Stimulated activated CD8-positive, alpha-beta memory T cell treated with anti-CD3 and anti-CD28 coated beads, Interleukin-12 subunit alpha, Interleukin-12 subunit beta, amount 100 ng/mL, for 1 hour (primary cell): ENCODE data around the gene GABRR3.

Experiments
- DNase-seq: peaks from one replicate; pipeline ENCODE4 v3.0.0-alpha.2; 2020; ENCODE audit warnings: low read depth

GABRR3 gene

DNA sequence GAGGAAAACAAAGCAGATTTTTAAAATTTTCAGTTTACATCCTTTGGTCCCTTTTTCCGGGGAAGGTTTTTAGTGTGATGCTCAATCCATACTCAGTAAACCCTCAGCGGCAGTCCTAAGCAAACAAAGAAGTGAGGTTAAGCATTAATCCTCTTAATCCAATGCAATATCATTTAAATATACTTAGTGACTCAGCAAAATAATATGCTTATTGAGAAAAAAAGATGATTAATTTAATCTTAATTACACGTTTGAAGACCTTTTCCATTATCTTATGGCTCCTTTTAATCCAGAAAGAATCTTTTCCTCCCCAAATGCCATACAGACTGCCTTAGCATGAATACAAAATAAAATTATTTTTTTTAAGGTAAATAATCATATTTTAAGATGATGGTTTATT lies at the start of gene GABRR3:
GABRR3 (minus strand) TSS at position 108 of the 400 bp plus-strand sequence. CDS start 328 bp downstream, outside the sequence.
- no peak for DNase-seq

DNA sequence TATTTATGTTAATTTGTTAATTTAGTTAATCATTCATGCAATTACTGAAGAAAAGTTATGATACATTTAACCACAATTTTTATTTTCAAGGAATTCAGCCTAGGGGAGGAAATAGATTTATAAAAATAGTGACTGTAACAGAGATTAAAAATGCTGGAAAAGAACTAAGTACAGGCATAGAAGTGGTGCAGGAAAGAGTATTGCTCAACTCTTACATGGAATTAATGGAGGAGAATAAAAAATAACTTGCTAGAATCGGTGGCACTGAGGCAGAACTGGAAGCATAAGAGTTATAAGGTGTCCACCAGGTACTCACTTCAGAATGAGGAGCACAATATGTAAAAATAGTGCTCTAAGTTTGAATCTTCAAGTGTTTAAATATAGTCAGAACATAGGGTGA lies 38.4 kb upstream of the GABRR3 start:
- no peak for DNase-seq

DNA sequence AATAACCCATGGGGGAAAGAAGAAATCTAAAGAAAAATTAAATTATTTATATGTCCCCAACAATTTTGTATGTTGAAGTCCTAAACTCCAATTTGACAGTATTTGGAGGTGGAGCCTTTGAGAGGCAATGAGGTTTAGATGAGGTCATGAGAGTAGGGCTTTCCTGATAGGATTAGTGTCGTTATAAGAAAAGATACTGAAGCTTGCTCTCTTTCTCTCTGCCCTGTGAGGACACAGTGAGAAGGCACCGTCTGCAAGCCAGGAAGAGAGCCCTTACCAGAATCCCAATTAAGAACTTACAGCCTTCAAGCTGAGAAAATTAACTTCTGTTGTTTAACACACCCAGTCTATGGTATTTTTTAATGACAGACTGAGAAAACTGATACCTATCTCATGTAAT lies 35.7 kb upstream of the GABRR3 start:
- no peak for DNase-seq

DNA sequence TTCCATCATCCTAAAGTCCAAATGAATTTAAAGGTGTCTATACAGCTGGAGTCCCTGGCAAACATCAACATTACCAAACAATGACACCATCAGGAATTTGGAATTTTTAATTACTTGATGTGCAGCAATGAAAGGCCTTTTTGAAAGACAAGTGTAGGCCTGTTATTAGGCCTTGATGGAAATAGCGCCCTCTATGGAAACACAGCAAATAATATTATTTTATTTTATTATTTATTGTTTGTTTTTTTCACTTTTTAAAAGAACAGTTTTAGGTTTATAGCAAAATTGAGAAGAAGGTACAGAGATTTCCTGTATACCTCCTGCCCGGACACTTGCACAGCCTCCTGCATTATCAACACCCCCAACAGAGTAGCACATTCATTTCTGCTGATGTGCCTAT lies 33.7 kb upstream of the GABRR3 start:
- no peak for DNase-seq

DNA sequence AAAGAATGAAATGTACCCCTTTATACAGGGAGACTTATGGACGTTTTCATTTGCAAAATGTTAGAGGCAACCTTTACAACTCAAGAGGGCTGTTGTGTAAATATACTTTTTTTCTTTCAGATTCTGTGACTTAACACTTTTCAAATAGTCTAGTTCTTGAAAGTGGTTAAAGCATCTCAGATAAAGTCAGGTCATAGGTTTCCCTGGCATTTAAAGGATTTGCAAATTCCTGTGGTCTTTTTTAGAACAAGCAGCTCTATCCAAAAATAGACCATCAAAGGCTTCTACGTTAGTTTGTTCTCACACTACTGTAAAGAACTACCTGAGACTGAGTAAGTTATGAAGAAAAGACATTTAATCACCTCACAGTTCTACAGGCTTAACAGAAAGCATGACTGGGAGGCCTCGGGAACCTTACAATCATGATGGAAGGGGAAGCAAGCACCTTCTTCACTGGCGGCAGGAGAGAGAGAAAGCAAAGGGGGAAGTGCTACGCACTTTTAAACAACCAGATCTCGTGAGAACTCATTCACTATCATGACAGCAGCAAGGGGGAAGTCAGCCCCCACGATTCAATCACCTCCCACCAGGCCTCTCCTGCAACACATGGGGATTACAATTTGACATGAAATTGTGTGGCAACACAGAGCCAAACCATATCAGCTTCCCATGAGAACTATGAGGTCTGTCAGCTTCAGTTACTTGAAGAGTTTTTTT lies 23.3 kb upstream of the GABRR3 start:
- DNase-seq = no peak

DNA sequence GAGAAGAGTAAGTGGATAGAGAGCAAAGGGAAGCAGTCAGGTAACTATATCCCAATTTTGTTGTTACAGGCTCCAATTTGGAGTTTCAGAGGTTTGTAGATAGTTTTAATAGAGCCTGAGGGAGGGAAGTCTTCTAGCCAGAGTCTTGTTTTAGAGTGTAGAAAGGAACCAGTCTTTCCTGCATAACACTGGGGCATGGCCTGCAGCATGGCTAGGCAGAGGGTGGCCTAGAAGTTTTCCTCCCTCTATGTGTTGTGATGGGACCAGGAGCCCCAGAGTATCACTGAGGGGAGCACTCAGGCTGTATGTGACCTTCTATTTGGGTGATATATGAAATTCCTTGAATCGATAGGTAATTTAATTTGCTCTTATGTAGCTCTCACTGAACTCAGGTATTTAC lies 22.5 kb upstream of the GABRR3 start:
- DNase-seq = no peak

DNA sequence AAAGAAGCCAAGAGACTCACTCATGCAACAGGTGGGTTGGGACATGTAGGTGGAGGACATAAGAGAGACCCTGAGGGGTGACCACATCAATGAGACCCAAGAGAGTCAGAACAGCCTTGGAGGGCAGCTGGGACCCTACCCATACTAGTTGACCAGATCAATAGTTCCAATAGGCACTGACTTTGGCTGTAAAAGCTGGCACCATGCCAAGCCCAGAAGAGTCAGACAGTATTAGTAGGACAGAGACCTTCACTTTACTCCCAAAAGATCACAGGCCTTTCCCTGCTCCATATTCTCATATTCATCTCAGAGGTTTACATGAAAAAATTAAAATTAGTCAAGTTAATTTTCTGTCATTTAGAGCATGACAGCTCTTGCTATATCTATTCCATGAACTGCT lies 20.9 kb upstream of the GABRR3 start:
- no peak for DNase-seq

DNA sequence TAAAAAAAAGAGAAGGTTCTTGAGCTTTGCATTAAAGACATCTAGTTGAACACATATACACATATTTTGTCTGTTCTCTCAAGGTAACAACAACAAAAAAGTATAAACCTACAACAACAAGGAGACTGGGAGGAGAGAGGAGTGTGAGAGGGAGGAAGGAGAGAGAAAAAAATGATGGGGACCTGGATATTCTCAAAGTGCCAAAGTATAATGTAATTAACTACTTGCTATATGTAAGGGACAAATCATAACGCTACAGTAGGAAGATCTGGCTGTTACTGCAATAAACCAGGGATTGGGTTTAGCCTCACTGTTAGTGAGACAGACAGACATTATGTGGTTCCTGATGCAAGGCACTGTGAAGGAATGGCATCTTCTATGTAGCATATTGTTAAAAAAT lies 14.2 kb upstream of the GABRR3 start:
- no peak for DNase-seq

DNA sequence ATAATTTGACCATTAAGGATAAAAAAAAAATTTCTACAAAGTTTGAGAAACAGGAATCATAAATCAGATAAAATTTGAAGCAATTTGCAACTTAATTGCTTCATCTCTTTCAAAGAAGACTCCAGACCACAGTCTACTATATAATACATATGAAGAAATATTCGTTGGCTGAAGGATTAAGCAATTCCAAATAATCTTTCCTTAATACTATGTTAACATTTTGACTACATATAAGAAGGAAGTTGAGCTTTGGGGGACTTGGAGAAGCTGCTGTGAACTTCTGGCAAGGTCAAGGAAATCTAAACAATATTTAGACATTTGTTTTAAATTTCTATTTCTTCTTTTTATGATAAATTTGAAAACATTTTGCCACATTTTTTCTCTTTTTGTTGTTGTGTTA lies 13.5 kb upstream of the GABRR3 start:
- no peak for DNase-seq

DNA sequence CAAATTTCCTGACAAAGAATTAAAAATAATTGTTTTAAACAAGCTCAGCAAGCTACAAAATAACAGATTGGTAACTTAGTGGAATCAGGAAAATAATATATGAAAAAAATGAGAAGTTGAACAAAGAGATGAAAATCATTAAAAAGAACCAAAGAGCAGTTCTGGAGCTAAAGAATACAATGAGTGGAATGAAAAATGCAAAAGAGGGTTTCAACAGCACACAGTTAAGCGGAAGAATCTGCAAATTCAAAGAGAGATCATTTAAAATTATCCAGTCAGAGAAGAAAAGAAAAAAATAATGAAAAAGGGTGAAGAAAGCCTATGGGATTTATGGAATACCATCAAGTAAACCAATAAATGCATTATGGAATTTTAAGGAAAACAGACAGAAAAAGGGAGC lies 6.2 kb upstream of the GABRR3 start:
- no peak for DNase-seq

DNA sequence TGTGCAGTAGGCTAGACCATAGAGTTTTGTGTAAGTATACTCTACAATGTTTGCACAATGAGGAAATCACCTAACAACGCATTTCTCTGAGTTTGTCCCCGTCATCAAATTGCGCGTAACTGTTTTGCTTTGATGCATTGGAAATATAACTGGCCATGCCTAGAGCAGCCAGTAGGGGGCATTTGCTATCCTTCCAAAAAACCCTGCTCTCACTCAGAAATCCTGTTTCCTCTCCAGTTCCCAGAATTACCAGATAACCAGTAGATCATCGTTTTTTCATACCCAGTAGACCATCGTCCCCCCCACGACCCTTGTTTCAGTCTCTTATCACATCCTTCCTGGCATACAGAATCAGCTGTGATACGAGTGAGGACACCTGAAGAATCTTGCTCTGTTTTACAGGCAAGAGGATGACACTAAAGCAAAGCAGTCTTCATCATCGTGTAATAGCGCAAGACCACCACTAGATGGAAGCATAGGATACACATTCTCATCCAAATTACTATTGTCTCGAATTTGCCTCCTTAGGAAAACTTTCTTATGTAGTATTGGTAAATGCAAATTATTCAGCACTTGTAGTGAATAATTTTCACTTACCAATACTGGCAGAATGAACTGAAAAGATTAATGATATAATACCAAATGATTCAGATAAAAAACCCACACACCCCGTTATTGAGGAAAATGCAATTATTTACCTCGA lies 4.4 kb upstream of the GABRR3 start:
- peak; percentile 40 for DNase-seq

DNA sequence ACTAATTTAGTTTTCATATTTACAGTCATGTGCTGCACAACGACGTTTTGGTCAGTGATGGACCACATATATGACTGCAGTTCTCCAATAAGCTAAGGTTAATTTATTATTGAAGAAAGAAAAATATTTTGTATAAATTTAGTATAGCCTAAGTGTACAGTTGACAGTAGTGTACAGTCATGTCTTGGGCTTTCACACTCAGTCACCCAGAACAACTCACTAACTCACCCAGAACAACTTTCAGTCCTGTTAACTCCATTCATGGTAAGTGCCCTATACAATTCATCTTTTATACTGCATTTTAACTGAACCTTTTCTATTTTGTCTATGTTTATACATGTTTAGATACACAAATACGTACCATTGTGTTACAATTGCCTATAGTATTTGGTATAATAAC lies 3.8 kb upstream of the GABRR3 start:
- DNase-seq = no peak

DNA sequence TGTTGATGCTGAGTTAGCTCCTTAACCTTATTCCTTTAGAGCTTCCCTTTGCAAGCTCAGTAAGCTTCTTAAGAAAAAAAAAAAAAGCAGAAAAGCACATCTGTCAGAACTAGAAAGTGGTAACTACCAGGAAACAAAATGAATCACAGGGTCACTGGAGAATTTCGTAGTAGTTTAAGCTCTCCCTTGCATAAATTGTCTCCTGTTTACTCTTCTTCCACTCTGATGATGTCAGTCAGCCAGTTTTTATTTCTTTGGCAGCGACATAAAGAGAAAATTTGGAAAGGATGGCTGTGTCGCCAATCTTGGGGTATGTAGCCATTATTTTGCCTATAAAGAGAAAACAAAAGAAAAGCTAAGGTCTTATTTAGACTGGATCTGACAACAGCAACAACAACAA lies 3.2 kb upstream of the GABRR3 start:
- DNase-seq = no peak

DNA sequence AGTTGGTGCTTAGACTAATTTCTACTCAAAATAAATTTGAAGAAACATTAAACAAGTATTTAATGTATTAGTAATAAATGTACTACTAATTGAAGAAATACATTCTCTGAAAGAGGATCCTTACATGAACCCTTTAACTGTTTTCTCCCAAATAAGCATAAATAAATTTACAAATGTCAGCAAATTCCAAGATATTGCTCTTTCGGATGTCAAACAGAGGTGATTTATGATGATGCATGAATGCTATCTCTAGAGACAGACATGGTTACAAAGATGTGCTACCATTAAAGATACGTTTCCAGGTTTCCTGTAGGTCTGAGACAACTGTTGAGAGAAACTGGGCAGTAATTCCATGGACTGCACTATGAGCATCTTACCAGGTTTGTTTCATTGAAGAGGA lies 629 bp downstream of the GABRR3 start:
- no peak for DNase-seq

DNA sequence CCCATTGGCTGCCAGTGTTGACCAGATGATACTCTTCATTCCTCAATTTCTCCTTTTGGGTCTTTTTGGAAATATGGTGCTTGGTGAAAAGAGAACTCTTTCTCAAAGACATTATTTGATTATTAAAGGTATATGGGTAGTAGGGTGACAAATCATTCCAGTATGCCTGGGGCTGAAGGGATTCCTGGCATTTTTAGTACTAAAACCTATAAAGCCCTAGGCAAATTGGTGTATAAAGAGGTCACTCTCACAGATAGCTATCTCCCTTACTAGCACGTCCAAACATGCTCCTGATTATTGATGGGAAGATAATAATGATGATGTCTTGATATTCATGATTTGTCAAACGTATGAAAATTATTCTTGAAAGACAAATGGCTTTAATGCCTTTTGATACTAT lies 1.1 kb downstream of the GABRR3 start:
- no peak for DNase-seq

DNA sequence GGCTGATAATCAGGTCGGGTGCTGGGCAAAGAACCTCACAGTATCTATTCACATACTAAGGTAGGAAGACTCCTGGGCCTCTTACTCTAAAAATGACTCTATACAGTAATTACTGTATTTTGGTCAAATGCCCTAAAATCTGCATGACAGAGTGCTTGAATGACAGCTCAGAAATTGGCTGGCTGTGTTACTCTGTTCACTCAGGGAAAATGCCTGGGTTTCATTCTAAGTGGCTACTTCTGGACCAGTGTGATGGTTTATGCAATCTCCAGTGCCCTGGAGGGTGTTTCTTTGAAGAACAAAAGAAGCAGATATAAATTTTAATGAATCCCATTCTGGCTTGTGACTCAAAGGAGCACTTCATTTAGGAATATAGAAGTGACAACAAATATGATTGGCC lies 2.2 kb downstream of the GABRR3 start:
- no peak for DNase-seq

DNA sequence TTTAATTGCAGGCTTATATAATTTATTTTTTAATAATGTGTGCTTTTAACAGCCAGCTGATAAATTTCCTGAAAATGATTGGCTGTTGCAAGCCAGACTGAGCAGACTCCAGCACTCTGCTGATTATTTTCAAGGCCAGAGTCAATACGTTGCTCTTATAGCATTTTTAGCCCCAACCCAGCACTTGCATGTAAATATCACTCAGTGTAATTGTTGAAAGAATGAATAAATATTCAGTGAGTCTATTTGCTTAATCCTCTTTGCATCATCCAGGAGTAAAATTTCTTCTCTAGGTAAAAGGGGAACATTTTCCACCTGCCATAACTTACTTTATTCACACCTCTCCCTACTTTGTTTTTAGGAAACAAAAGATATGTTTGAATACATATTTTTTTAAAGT lies 2.9 kb downstream of the GABRR3 start:
- no peak for DNase-seq

DNA sequence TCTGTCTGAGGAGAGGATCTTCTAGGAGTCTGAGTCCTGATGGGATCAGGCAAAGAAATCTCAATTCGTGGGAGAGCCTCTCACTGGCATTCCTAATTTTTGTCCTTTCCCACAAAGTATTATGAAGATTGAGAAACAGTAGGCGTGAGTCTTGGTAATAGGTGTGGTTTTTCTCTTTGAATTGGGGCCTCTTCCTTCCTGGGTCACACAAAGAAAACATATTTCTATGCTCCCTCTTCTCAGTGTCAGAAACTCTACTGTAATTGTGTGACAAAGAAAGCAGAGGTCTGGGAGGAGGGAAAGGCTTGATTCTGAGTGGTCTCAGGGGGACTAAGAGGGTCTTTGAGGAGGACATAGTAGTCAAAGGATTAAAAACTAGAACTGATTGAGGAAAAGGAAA lies 6.0 kb downstream of the GABRR3 start:
- DNase-seq = no peak

DNA sequence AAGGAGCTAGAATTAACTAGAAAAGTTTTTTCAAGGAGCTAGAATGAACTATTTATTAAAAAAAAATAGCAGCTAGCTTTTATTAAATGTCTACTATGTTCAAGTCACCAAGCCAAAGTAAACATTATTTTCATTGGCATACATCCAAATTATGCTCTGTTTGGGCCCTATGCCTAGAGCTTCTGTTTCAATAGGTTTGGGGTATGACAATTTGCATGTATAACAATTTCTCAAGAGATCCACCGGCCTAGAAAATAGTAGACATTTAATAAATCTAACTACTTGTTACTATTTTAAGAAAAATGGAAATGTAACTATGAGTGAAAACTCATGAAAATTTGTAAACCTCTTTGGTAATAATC lies 8.0 kb downstream of the GABRR3 start:
- DNase-seq = no peak

DNA sequence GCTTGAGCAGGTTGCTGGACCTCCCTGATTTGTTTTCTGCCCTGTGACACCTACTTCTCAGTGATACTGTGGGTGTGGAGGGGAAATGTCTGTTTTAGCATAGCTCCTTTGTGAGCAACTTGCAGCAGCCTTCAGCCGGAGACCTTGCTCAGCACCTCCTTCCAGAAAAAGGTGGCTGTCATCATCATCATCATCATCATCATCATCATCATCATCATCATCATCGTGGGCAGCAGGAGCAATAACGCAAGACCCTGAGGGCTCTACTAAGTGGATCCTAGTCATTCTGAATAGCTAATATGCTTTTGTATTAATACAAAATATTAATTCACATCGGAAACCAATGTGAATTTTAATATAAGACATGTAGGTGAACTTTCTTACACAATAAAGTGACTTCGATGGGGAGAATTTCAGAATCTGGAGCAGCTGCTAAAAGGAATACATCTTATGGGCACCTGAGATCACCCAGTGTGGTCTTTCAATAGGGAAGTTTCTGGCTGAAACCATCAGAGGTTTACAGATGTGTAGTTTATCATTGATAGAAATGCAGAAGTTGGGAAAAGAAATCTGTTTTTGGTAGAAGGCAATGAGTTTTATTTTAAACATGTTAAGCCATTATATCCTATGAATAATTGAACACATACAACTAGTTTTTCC lies 8.6 kb downstream of the GABRR3 start:
- DNase-seq = no peak

DNA sequence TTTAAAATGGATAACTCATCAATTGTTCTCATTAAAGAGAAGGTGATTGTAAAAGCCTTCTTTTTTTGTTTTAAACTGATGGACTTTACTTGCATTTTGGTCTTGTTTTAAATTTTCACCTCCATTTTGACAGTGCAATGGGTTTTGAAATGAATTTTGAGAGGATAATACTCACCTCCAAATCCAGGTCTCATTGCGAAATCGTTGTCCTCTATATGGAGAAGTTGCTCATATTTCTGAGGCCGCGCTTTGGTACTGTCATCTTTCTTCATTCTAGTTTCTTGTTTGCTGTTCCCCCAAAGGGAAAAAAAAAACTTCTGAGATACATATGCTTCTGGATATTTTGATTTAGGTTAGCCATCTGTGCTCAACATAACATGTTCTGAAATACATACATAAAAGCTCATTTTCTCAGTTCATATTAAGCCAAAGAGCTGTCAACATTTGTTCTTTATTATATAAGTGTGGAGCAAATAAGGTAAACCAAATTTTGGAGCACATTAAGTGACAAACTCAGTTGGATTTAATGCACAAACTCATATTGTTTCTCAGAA lies 9.6 kb downstream of the GABRR3 start:
- no peak for DNase-seq

DNA sequence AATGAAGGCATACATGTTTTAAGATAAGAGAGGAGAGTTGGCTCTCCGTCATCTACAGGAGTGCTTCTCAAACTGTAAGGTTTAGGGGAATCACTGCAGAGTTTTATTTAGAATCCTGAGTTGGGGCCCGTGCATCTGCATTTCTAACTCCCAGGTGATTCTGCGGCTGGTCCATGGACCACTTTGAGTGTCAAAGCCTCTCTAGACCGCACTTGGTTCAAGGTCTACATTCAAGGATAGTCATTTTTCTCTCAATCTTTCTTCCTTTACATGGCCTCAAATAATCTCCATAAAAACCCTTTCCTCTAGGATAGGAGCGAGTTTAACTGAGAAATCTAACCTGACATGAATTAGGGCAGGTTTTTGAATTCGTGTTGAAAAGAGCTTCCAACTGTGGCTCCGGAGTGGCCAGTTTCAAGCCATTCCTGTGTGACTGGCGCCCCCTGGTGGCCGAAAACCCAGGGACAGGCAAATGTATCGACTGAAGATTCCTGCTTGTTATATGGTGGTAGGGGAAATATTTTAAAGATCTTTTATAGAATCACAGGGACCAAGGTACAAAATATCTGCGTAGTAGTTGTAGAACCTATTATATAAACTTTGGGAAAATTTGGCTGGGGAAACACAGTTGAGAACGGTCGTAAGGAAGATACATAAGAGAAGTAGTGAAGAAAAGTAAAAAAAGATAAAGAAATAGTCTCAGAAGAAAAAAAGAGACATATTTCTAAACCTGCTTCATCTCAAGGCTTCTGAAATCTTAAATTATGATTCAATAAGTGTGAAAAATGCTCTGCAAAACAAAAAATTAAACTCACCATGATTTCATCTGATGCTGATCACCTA lies 11.9 kb downstream of the GABRR3 start:
- peak; percentile 93 for DNase-seq
